Duodenal mucosa (tissue), 2 donors: ENCODE results near the gene RAD54L.

Experiments used
- H3K27ac ChIP-seq: one replicate; pipeline ENCODE4 v1.7.0; 2013; ENCODE audit warnings: low read depth, low read length
- H3K27me3 ChIP-seq, 2 donors: one replicate each; pipeline ENCODE4 v1.7.0; 2013; ENCODE audit warnings: low read length in 2 of 2, control low read depth in 1 of 2; ENCODE audit not compliant: insufficient read depth in 2 of 2, control insufficient read depth in 1 of 2
- H3K36me3 ChIP-seq, 2 donors: one replicate each; pipeline ENCODE4 v1.7.0; 2013; ENCODE audit warnings: low read length in 2 of 2, control low read depth in 1 of 2; ENCODE audit not compliant: insufficient read depth in 2 of 2, control insufficient read depth in 1 of 2
- H3K4me1 ChIP-seq, 2 donors: one replicate each; pipeline ENCODE4 v1.7.0; 2013; ENCODE audit warnings: low read length in 2 of 2, control low read depth in 1 of 2; ENCODE audit not compliant: insufficient read depth in 2 of 2, control insufficient read depth in 1 of 2
- H3K4me3 ChIP-seq, 2 donors: one replicate each; pipeline ENCODE4 v1.7.0; 2013; ENCODE audit warnings: low read length in 2 of 2, low read depth in 1 of 2
- H3K9ac ChIP-seq, 2 donors: one replicate each; pipeline ENCODE4 v1.7.0; 2013; ENCODE audit warnings: low read length in 2 of 2, low read depth in 1 of 2
- H3K9me3 ChIP-seq, 2 donors: one replicate each; pipeline ENCODE4 v1.7.0; 2013; ENCODE audit warnings: low read length in 2 of 2, control low read depth in 1 of 2; ENCODE audit not compliant: control insufficient read depth in 1 of 2

Gene RAD54L

GRCh38 chr1:46247436-46248121 is at the start of gene RAD54L:
Gene RAD54L, plus strand, starts transcription at chr1:46247763. Its CDS starts 643 bp downstream, at chr1:46248406.
- H3K4me1 ChIP-seq = peaks cover 14 to 24% of the 10 kb centered on the region in 2 donors
- peak within 1 kb of the TSS; percentile 65 to 75 for H3K9ac ChIP-seq
- H3K27ac ChIP-seq = peak within 1 kb of the TSS; percentile 37
- no peaks in the 10 kb centered on the region for H3K9me3 ChIP-seq
- no peaks in the 10 kb centered on the region for H3K27me3 ChIP-seq
- H3K36me3 ChIP-seq = peaks cover 0 to 6% of the 10 kb centered on the region in 2 donors
- H3K4me3 ChIP-seq = peak within 1 kb of the TSS; percentile 89 to 97

GRCh38 chr1:46197964-46198811 is 49.4 kb upstream of the RAD54L start, which contains the start of gene POMGNT1:
Gene POMGNT1, minus strand, starts transcription at chr1:46198434. Its CDS starts 613 bp downstream, at chr1:46197821.
- Histone ChIP-seq H3K27ac (peak within 1 kb of the TSS; percentile 13), H3K36me3 (peaks cover 5 to 31% of the 10 kb centered on the region in 2 donors), H3K27me3 (no peaks in the 10 kb centered on the region), H3K9ac (peak within 1 kb of the TSS; percentile 81 to 90), H3K4me1 (peaks cover 23 to 27% of the 10 kb centered on the region in 2 donors), H3K4me3 (peak within 1 kb of the TSS; percentile 89 to 93), H3K9me3 (no peaks in the 10 kb centered on the region)

- Histone ChIP-seq H3K27ac (no peak overlapping the region), H3K36me3 (peaks cover 0 to 20% of the 10 kb centered on the region in 2 donors), H3K4me3 (peak overlapping the region in 1 of 2 donors; percentile 21), H3K9me3 (no peaks in the 10 kb centered on the region), H3K9ac (peak overlapping the region in 1 of 2 donors; percentile 81), H3K4me1 (peaks cover 30 to 32% of the 10 kb centered on the region in 2 donors), H3K27me3 (no peaks in the 10 kb centered on the region)
These were observed 48.3 kb upstream of the RAD54L start for GRCh38 chr1:46199233-46199749.

- no peaks in the 10 kb centered on the region for H3K9me3 ChIP-seq
- peak overlapping the region; percentile 69 to 74 for H3K4me3 ChIP-seq
- peaks cover 14 to 17% of the 10 kb centered on the region in 2 donors for H3K4me1 ChIP-seq
- peak overlapping the region; percentile 56 for H3K27ac ChIP-seq
- H3K9ac ChIP-seq = peak overlapping the region; percentile 25 to 39
- H3K36me3 ChIP-seq = no peaks in the 10 kb centered on the region
- H3K27me3 ChIP-seq = no peaks in the 10 kb centered on the region
These were observed 43.7 kb upstream of the RAD54L start for GRCh38 chr1:46203738-46204405.

GRCh38 chr1:46204406-46204742 is 43.2 kb upstream of the RAD54L start:
- H3K4me3 ChIP-seq = peak overlapping the region in 1 of 2 donors; percentile 74

GRCh38 chr1:46205141-46205540 is 42.4 kb upstream of the RAD54L start:
- Histone ChIP-seq H3K9ac (peak overlapping the region in 1 of 2 donors; percentile 2), H3K4me1 (peaks cover 9 to 13% of the 10 kb centered on the region in 2 donors), H3K9me3 (no peaks in the 10 kb centered on the region), H3K4me3 (no peak overlapping the region), H3K27me3 (no peaks in the 10 kb centered on the region), H3K27ac (no peak overlapping the region), H3K36me3 (no peaks in the 10 kb centered on the region)

More at GRCh38 chr1:46204406-46204742, 43.2 kb upstream of the RAD54L start:
- no peak overlapping the region for H3K9ac ChIP-seq
- H3K36me3 ChIP-seq = no peaks in the 10 kb centered on the region
- H3K27ac ChIP-seq = no peak overlapping the region
- no peaks in the 10 kb centered on the region for H3K9me3 ChIP-seq
- peaks cover 11 to 13% of the 10 kb centered on the region in 2 donors for H3K4me1 ChIP-seq
- H3K27me3 ChIP-seq = no peaks in the 10 kb centered on the region

GRCh38 chr1:46205791-46206190 is 41.8 kb upstream of the RAD54L start:
- no peak overlapping the region for H3K27ac ChIP-seq
- no peaks in the 10 kb centered on the region for H3K9me3 ChIP-seq
- no peak overlapping the region for H3K9ac ChIP-seq
- H3K36me3 ChIP-seq = no peaks in the 10 kb centered on the region
- H3K4me1 ChIP-seq = peaks cover 9 to 13% of the 10 kb centered on the region in 2 donors
- H3K27me3 ChIP-seq = no peaks in the 10 kb centered on the region
- H3K4me3 ChIP-seq = no peak overlapping the region

GRCh38 chr1:46206399-46206798 is 41.2 kb upstream of the RAD54L start:
- no peaks in the 10 kb centered on the region for H3K27me3 ChIP-seq
- no peaks in the 10 kb centered on the region for H3K9me3 ChIP-seq
- H3K36me3 ChIP-seq = no peaks in the 10 kb centered on the region
- H3K27ac ChIP-seq = no peak overlapping the region
- no peak overlapping the region for H3K4me3 ChIP-seq
- no peak overlapping the region for H3K9ac ChIP-seq
- peaks cover 9 to 13% of the 10 kb centered on the region in 2 donors for H3K4me1 ChIP-seq

GRCh38 chr1:46210561-46210960 is 37.0 kb upstream of the RAD54L start:
- Histone ChIP-seq H3K27me3 (no peaks in the 10 kb centered on the region), H3K36me3 (no peaks in the 10 kb centered on the region), H3K27ac (no peak overlapping the region), H3K4me1 (peaks cover 0 to 3% of the 10 kb centered on the region in 2 donors), H3K9ac (no peak overlapping the region), H3K9me3 (no peaks in the 10 kb centered on the region), H3K4me3 (no peak overlapping the region)
